ENCODE measurements around the gene REC8.

DNA sequence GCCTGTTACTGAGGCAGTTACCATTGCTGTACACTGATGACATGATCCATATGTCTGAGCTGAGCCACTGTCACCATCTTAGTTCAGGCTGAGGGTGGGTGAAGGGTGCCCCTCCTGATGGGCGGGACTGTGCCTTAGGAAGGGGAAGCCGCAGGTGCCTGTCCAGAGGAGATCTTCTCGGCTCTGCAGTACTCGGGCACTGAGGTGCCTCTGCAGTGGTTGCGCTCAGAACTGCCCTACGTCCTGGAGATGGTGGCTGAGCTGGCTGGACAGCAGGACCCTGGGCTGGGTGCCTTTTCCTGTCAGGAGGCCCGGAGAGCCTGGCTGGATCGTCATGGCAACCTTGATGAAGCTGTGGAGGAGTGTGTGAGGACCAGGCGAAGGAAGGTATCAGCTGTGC is 20.9 kb upstream of the REC8 start:
- TF ChIP-seq POLR2A (IDR thresholded peaks at IDR 0.05; ENCODE audit: low read depth, low read length), result no peak
- no peak for TF ChIP-seq POLR2AphosphoS5 (IDR thresholded peaks at IDR 0.05; ENCODE audit: low read depth, low read length)
- TF ChIP-seq TAF1 (IDR thresholded peaks at IDR 0.05; ENCODE audit: borderline replicate concordance, low read depth, low read length), result no peak

Data from GM12892 (cell line).